AG04449 (cell line): ENCODE measurements around the gene CD83.

ENCODE experiments used
- CTCF ChIA-PET: fragments of 350-600 bp; formaldehyde crosslinking; extraction: SDS; loops from one replicate; lab custom pipeline; 2021; ENCODE audit warnings: antibody characterized with exemption; lab: Yijun Ruan, JAX
- POLR2A ChIA-PET: fragments of 400-600, 350-600 bp; formaldehyde crosslinking; extraction: SDS; loops from one replicate; lab custom pipeline; 2020; ENCODE audit warnings: antibody characterized with exemption, inconsistent platforms; lab: Yijun Ruan, JAX
- DNase-seq: peaks from one replicate; pipeline ENCODE4 v3.0.0-alpha.2; 2010; ENCODE audit warnings: low read depth, low spot score
- H3K4me3 ChIP-seq: 2 replicates; pipeline ENCODE4 v1.5.1; 2011; ENCODE audit warnings: low read depth, mild to moderate bottlenecking, control low read depth, low read length
- CTCF ChIP-seq: IDR thresholded peaks from one replicate; pipeline ENCODE4 v1.5.1; 2011; ENCODE audit warnings: mild to moderate bottlenecking, moderate library complexity, low read length, control low read depth, inconsistent platforms; ENCODE audit not compliant: insufficient read depth; ENCODE audit errors: missing control alignments

Gene CD83

GRCh38 chr6:14166839-14167238 is 49.3 kb downstream of the CD83 start:
- H3K4me3 ChIP-seq = no peak overlapping the region
- no peak for DNase-seq
- TF ChIP-seq CTCF = no peak
- ChIA-PET POLR2A (no interaction called here), CTCF (interaction anchor here (1.0 kb wide), 1 partner anchor 22 kb away, joined by 3 read pairs; no protein-coding TSS in a partner anchor)

- ChIA-PET CTCF (interaction anchor here (1.0 kb wide), 1 partner anchor 16 kb away, joined by 3 read pairs; no protein-coding TSS in a partner anchor), POLR2A (no interaction called here)
- no peak for DNase-seq
- no peak overlapping the region for H3K4me3 ChIP-seq
- TF ChIP-seq CTCF = no peak
Observed at GRCh38 chr6:14170128-14170527, 52.6 kb downstream of the CD83 start.

- CTCF ChIA-PET = no interaction called here
- H3K4me3 ChIP-seq = no peak overlapping the region
- POLR2A ChIA-PET = no interaction called here
- no peak for DNase-seq
- TF ChIP-seq CTCF = no peak
Observed at GRCh38 chr6:14172562-14172961, 55.0 kb downstream of the CD83 start.

- TF ChIP-seq CTCF = no peak
- CTCF ChIA-PET = interaction anchor here (1.3 kb wide), 1 partner anchor 29 kb away, joined by 3 read pairs; no protein-coding TSS in a partner anchor
- POLR2A ChIA-PET = no interaction called here
- DNase-seq = no peak
- H3K4me3 ChIP-seq = no peak overlapping the region
Observed at GRCh38 chr6:14174226-14174625, 56.7 kb downstream of the CD83 start.

- CTCF ChIA-PET = interaction anchor here (1.3 kb wide), 1 partner anchor 30 kb away, joined by 3 read pairs; no protein-coding TSS in a partner anchor
- DNase-seq = no peak
- POLR2A ChIA-PET = no interaction called here
- no peak for TF ChIP-seq CTCF
- no peak overlapping the region for H3K4me3 ChIP-seq
Observed at GRCh38 chr6:14174996-14175395, 57.4 kb downstream of the CD83 start.

- ChIA-PET CTCF (no interaction called here), POLR2A (no interaction called here)
- no peak overlapping the region for H3K4me3 ChIP-seq
- TF ChIP-seq CTCF = no peak
- DNase-seq = no peak
Observed at GRCh38 chr6:14176429-14176828, 58.9 kb downstream of the CD83 start.
